Pulmonary artery endothelial cell (primary cell): Measurements from ENCODE around the gene COL26A1. TPM values are rescaled to one million over a fixed set of nuclear protein-coding genes. Genes with fewer than 3 reads are reported as not detected.
"Not testable (repeated sequence)": the region's sequence is repeated elsewhere in the genome, so short reads cannot be mapped to it uniquely, and the experiment has no call there.

Experiments used
- DNase-seq: peaks from one replicate; pipeline ENCODE4 v3.0.0-alpha.2; 2011; ENCODE audit warnings: low read depth, low spot score
- total RNA-seq: library from RNA; depleted of rRNA; stranded (reverse); fragments of >200 nt; gene quantifications from 2 replicates; pipeline ENCODE4 v1.2.3, GENCODE V29; 2014

The COL26A1 gene
- total RNA-seq, 1 donor from 2014 or later: not detected

DNA sequence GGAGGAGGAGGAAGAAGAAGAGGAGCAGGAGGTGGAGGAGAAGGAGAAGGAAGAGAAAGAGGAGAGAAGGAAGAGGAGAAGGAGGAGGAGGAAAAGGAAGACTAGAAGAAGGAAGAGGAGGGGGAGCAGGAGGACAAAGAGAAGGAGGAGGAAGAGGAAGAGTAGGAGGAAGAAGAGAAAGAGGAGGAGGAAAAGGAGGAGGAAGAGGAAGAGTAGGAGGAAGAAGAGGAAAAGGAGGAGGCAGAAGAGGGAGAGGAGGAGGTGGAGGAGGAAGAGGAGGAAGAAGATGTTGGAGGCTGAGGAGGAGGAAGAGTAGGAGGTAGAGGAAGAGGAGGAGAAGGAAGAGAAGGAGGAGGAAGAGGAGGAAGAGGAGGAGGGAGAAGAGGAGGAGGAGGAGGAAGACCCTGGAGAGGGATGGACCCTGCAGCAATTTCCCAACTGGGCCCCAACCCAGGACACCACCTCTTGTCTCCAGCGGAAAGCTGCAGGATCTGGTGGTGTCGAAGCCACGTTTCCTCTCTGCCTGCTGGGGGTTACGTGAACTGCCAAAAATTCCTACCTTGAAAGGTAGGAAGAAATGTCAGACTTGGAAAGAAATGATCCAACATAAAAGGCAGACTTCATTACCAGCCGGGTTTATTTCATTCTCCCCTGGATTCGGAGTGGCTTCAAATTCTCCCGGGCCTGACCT, 38.9 kb downstream of the COL26A1 start:
- DNase-seq: no peak

DNA sequence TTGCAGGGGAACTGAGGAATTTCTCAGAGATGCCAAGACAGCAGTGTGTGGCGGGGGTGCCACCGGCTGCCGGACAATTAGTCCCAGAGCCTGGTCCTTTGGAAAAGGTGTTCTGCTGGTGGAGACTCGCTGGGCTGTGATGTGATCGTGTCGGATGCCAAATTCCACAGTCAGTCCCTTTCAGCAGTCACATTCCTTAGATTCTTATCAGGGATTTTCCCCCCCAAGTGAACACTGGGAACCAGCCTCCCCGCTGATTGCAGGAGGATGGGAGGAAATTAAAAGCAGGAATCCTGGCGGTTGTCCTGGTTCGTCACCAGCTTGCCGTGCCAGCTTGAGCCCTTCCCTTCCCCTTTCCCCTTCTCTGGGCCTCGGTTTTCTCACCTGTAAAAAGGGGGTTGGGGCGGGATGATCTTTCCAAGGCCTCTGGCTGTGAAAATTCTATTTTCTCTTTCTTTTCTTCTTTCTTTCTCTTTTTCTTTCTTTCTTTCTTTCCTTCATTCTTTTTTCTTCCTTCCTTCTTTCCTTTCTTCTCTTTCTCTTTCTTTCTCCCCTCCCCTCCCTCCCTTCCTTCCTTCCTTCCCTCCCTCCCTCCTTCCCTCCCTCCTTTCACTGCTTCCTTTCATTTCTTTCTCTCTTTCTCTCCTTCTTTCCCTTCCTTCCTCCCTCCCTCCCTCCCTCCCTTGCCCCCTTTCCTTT, 39.6 kb downstream of the COL26A1 start:
- no peak for DNase-seq

DNA sequence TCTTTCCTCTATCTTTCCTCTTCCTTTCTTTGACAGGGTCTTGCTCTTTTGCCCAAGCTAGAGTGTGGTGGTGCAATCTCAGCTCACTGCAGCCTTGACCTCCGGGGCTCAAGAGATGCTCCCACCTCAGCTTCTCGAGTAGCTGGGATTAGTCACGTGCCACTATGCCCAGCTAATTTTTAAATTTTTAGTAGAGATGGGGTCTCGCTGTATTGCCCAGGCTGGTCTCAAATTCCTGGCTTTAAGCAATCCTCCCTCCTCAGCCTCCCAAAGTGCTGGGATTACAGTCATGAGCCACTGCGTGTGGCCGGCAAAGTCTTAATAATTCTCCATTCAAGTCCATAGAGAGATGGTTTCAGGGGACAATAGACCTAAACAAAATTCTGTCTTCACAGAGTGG, 40.2 kb downstream of the COL26A1 start:
- DNase-seq: no peak

DNA sequence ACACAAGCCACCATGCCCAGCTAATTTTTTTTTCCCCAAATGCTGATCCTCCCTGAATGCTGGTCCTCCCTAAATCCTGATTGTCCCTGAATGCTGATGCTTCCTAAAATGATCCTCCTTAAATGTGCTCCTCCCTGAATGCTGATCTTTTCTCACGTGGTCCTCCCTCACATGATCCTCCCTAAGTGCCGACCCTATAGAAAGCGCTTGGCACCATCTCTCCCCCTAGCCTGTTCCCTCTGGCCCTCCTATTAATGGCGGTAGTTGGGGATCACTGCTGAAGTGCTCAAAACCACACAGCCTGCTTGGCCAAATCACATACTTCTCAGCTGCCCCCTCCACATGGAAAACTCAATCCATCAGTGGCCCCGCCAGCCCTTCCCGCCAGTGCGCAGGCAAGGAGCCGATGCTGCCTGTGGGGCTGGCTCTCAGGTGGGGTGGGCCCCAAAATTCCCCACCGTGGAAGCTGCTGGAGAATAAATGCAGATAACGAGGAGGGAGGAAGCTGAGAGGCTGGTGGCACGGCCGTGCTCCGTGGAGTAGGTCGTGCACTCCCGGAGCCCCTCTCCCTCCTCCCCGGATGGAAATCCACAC, 42.9 kb downstream of the COL26A1 start:
- DNase-seq: no peak

DNA sequence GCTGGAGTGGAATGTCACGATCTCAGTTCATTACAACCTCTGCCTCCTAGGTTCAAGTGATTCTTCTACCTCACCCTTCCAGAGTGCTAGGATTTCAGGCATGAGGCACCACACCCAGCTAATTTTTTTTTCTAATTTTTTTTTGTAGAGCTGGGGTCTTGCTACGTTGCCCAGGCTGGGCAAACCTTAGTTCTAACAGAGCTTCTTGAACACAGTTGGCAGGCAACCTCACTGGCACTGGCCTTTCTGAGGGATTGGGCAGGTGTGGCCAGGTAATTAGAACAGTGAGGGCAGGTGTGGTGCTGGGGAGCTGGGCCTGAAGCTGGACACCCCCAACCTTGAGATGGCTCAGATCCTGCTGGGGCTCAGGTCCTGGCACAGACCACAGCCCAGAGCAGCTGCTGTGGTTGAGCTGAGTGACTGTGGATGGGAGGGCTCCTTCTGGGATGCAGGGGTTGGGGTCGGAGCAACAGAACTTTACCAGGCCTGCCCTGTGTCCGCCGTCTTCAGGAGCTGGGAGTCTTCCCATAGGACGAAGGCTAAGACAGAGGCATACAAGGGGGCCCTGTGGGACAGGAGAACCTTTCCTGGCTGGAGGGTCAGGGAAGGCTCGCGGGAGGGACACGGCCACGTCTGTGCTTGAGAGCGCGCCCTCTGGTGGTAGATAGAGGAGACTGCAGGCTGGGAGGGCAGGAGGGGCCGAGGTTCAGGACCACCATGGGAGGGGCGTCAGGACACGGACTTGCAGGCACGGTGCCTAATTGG, 48.2 kb downstream of the COL26A1 start:
- no peak for DNase-seq

GRCh38 chr7:101411508-101411874, 48.8 kb downstream of the COL26A1 start:
- DNase-seq: no peak

DNA sequence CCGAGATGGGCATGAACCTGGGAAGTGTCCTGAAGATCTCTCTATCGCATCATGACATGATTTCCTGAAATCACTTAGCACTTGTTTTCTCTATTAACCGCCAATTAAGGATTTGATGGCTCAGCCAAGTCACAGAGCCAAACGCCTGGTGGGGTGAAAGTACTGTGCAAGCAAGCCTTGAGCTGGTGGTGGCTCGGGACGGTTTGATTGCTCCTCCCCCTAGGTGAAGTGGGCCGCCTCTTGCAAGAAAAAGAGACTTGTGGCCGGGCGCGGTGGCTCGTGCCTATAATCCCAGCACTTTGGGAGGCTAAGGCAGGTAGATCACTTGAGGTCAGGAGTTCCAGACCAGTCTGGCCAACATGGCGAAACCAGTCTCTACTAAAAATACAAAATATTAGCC, 50.3 kb downstream of the COL26A1 start:
- DNase-seq: no peak

DNA sequence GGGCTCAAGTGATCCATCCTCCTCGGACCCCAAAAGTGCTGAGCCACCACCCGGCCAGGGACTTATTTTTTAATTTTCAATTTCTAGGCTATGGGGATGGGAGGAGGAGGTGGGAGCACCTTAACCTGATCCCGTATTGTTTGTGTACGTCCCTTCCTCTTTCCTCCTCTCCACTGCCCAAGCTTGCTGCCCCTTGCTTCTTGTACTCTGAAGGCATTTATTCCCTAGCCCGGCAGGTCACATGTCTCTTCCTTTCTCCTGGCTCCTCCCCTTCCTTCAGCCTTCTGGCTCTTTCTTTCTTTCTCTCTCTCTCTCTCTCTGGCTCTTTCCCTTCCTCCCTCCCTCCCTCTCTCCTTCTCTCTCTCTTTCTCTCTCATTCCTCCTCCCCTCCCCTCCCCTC, 56.0 kb downstream of the COL26A1 start:
- DNase-seq: no peak

DNA sequence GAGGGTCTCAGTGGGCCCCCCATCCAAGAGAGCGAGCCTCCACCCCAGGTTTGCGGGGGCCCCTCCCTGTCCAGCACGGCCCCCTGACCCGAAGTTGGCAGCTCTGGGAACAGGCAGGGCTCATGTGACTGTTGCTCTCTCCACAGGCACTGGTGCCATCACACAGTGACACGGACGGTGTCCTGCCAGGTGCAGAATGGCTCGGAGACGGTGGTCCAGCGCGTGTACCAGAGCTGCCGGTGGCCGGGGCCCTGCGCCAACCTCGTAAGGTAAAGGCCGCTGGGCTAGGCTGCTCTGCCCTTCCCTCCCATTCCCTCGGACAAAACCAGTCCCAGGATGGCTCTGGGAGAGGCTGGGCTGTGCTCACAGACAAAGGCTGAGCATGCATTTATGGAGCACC, 57.2 kb downstream of the COL26A1 start:
- DNase-seq: no peak

GRCh38 chr7:101420436-101420835, 57.8 kb downstream of the COL26A1 start:
- no peak for DNase-seq

- DNase-seq: no peak
Measured at GRCh38 chr7:101422356-101423195, 59.9 kb downstream of the COL26A1 start.

- no peak for DNase-seq
Measured at GRCh38 chr7:101426303-101427011, 63.8 kb downstream of the COL26A1 start.

DNA sequence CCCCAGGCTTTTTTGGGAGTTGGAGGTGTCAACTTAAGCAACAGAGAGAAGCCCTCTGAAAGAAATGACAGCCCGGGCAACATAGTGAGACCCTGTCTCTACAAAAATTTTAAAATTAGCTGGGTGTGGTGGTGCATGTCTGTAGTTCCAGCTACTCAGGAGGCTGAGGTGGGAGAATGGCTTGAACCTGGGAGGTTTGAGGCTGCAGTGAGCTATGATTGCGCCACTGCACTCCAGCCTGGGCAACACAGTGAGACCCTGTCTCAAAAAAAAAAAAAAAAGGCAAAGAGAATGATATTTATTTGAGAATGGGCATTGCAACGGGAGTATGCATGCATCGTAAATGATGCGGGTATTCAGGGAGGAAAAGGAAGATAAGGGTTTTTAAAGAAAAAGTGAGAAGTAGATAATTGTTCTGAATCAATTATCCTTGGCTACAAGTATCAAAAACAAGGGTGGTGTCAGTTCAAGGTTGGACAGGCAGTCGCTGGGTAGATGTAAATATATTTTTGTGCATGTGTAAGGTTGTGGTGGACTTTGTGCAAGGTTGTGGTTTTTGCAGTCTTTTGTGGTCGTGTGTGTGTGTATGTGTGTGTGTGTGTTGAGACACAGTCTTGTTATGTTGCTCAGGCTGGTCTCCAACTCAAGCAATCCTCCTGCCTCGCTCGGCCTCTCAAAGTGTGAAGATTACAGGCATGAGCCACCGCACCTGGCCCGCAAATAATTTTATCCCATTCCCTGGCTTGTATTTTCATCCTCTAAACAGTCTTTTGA, 65.6 kb downstream of the COL26A1 start:
- no peak for DNase-seq

- DNase-seq: no peak
Measured at GRCh38 chr7:101432316-101432715, 69.6 kb downstream of the COL26A1 start.

DNA sequence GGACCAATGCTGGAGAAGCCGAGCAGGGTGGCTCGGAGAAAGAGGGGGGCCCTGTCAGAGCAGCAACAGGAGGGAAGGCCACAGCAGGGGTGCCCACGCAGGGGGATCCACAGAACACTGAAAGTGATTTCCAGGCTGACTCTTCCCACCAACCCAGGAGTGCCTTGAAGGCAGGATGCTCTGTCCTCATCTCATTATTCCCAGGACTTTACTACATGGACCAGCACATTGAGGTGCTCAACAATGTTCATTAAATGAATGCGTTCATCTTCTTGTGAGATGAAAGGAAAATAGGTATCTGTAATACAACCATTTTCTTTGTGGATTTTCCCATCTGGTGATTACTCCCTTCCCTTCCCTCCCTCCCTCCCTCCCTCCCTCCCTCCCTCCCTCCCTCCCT, 71.0 kb downstream of the COL26A1 start:
- no peak for DNase-seq

- not testable (repeated sequence) for DNase-seq
Measured at GRCh38 chr7:101434155-101434554, 71.5 kb downstream of the COL26A1 start.

- no peak for DNase-seq
Measured at GRCh38 chr7:101435461-101436220, 73.0 kb downstream of the COL26A1 start.

DNA sequence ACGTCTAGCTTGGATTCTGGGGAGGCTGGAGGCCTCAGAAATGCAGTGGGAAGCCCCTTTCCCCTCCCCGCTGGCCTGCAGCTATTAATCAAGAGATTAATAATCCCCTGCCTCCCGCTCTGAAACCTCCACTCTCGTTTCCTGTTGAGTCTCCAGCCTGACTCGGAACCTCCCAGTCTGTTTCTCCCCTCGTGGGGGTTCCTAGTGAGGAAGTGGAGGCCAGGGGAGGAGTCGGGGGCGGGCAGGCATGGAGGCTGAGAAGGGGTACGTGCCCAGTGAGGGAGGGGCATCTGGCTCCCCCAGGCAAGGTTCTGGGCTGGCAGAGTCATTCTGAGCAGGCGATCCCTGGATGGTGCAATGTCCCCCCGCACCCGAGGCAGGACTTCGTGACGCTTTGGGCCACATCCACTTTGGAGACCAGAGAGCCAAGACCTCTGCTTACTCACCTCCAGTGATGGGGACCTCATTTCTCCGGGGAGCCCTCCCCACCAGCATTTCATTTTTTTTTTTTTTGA, 73.6 kb downstream of the COL26A1 start:
- DNase-seq: no peak
